Neural cell (in vitro differentiated cells): ENCODE data around the gene VWA7. TPM values are rescaled to one million over a fixed set of nuclear protein-coding genes. Genes with fewer than 3 reads are reported as not detected.

ENCODE experiments used
- H2AFZ ChIP-seq: fragments of 200-600, 300-800 bp; sonication (generic), shearing (Covaris generic); 2 replicates; pipeline ENCODE4 v1.6.0; 2014; ENCODE audit warnings: low read depth, mild to moderate bottlenecking, antibody characterized with exemption, low read length, moderate library complexity
- H3F3A ChIP-seq: fragments of 200-600 bp; shearing (Covaris generic); 2 replicates; pipeline ENCODE4 v1.6.1; 2016; ENCODE audit warnings: mild to moderate bottlenecking, moderate library complexity, mixed read lengths, antibody characterized with exemption, low read length; ENCODE audit not compliant: insufficient read depth, poor library complexity, severe bottlenecking
- H3K27ac ChIP-seq: fragments of 200-600, 300-800 bp; sonication (generic), shearing (Covaris generic); 2 replicates; pipeline ENCODE4 v1.5.1; 2014; ENCODE audit warnings: mild to moderate bottlenecking, low read length, moderate library complexity
- H3K27me3 ChIP-seq: fragments of 300-800, 200-600 bp; sonication (generic), shearing (Covaris generic); 2 replicates; pipeline ENCODE4 v1.6.0; 2014; ENCODE audit warnings: mild to moderate bottlenecking, low read depth, low read length, moderate library complexity; ENCODE audit not compliant: insufficient read depth
- H3K36me3 ChIP-seq: fragments of 300-800, 200-600 bp; sonication (generic), shearing (Covaris generic); 2 replicates; pipeline ENCODE4 v1.5.1; 2014; ENCODE audit warnings: mild to moderate bottlenecking, antibody characterized with exemption, low read length, moderate library complexity; ENCODE audit not compliant: insufficient read depth
- H3K4me2 ChIP-seq: fragments of 300-800, 200-600 bp; sonication (generic), shearing (Covaris generic); 2 replicates; pipeline ENCODE4 v1.6.0; 2014; ENCODE audit warnings: mild to moderate bottlenecking, low read length
- H3K4me3 ChIP-seq: fragments of 300-800, 200-600 bp; sonication (generic), shearing (Covaris generic); 2 replicates; pipeline ENCODE4 v1.5.1; 2014; ENCODE audit warnings: mild to moderate bottlenecking, low read length, moderate library complexity
- H3K79me2 ChIP-seq: fragments of 200-600 bp; shearing (Covaris generic); replicated peaks from 2 replicates; pipeline ENCODE4 v1.6.0; 2014; ENCODE audit warnings: mild to moderate bottlenecking, low read length, moderate library complexity; ENCODE audit not compliant: insufficient read depth
- H3K9ac ChIP-seq: fragments of 300-800, 200-600 bp; sonication (generic), shearing (Covaris generic); 2 replicates; pipeline ENCODE4 v1.6.1; 2016; ENCODE audit warnings: mild to moderate bottlenecking, low read length, mixed read lengths
- H3K9me2 ChIP-seq: fragments of 200-600 bp; shearing (Covaris generic); 2 replicates; pipeline ENCODE4 v1.6.1; 2016; ENCODE audit warnings: mild to moderate bottlenecking, low read length, mixed read lengths; ENCODE audit not compliant: insufficient read depth
- H3K9me3 ChIP-seq: fragments of 200-600, 300-800 bp; sonication (generic), shearing (Covaris generic); 2 replicates; pipeline ENCODE4 v1.6.1; 2016; ENCODE audit warnings: mild to moderate bottlenecking, mixed run types, low read length, moderate library complexity, mixed read lengths
- H4K20me1 ChIP-seq: fragments of 200-600 bp; shearing (Covaris generic); 2 replicates; pipeline ENCODE4 v1.6.1; 2016; ENCODE audit warnings: mild to moderate bottlenecking, mixed run types; ENCODE audit not compliant: insufficient read depth
- CTCF ChIP-seq: fragments of 450-650 bp; IDR thresholded peaks from 2 replicates; pipeline ENCODE4 v1.5.1; 2014; ENCODE audit warnings: antibody characterized with exemption, mild to moderate bottlenecking, moderate library complexity; ENCODE audit not compliant: poor library complexity, severe bottlenecking
- EP300 ChIP-seq: fragments of 450-650 bp; conservative IDR thresholded peaks from 2 replicates; pipeline ENCODE4 v1.6.1; 2014; ENCODE audit warnings: antibody characterized with exemption, mild to moderate bottlenecking, moderate library complexity; ENCODE audit not compliant: poor library complexity, severe bottlenecking
- EZH2 ChIP-seq: fragments of 200-600, 300-800 bp; shearing (Covaris generic), sonication (generic); IDR thresholded peaks from 2 replicates; pipeline ENCODE4 v1.6.1; 2014; ENCODE audit warnings: antibody characterized with exemption, low read length, borderline replicate concordance, mild to moderate bottlenecking; ENCODE audit not compliant: insufficient read depth, poor library complexity, severe bottlenecking
- MXI1 ChIP-seq: fragments of 450-650 bp; conservative IDR thresholded peaks from 2 replicates; pipeline ENCODE4 v1.6.1; 2014; ENCODE audit warnings: antibody characterized with exemption, mild to moderate bottlenecking; ENCODE audit not compliant: poor library complexity, severe bottlenecking
- POLR2AphosphoS5 ChIP-seq: IDR thresholded peaks from 2 replicates; pipeline ENCODE4 v1.6.1; 2012
- RAD21 ChIP-seq: fragments of 450-650 bp; conservative IDR thresholded peaks from 2 replicates; pipeline ENCODE4 v1.6.1; 2014; ENCODE audit warnings: antibody characterized with exemption, mild to moderate bottlenecking, moderate library complexity
- SMC3 ChIP-seq: fragments of 450-650 bp; conservative IDR thresholded peaks from 2 replicates; pipeline ENCODE4 v1.6.1; 2014; ENCODE audit warnings: antibody characterized with exemption, mild to moderate bottlenecking, moderate library complexity; ENCODE audit not compliant: poor library complexity
- TAF1 ChIP-seq: IDR thresholded peaks from 2 replicates; pipeline ENCODE4 v1.6.1; 2012; ENCODE audit warnings: low read depth
- polyA plus RNA-seq: library from polyadenylated mRNA; depleted of rRNA; stranded (reverse); fragments of >200 nt; gene quantifications from 2 replicates; pipeline ENCODE4 v1.2.3, GENCODE V29; 2014
- TF ChIP-seq, protein P1 (sequence below): IDR thresholded peaks from 2 replicates; pipeline ENCODE4 v1.6.1; 2012; ENCODE audit warnings: borderline replicate concordance

VWA7 gene
- polyA plus RNA-seq, 1 donor from 2014 or later, result 5.3 TPM

GRCh38 chr6:31729515-31729978 lies 47.6 kb downstream of the VWA7 start:
- H3K9me3 ChIP-seq, result no peaks in the 10 kb centered on the region
- H3K27ac ChIP-seq, result peak overlapping the region; percentile 76
- peak overlapping the region; percentile 96 for H3K9ac ChIP-seq
- peak overlapping the region; percentile 92 for H3K4me2 ChIP-seq
- H3K9me2 ChIP-seq, result no peaks in the 10 kb centered on the region
- H4K20me1 ChIP-seq, result no peaks in the 10 kb centered on the region
- peaks cover 24% of the 10 kb centered on the region for H3K79me2 ChIP-seq
- peak overlapping the region; percentile 92 for H3K4me3 ChIP-seq
- TF ChIP-seq MXI1 (peak; percentile 52), POLR2AphosphoS5 (no peak), EZH2 (no peak), CTCF (peak; percentile 95), TAF1 (no peak), SMC3 (peak; percentile 80), EP300 (peak; percentile 15), RAD21 (peak; percentile 84)
- TF ChIP-seq, protein P1, sequence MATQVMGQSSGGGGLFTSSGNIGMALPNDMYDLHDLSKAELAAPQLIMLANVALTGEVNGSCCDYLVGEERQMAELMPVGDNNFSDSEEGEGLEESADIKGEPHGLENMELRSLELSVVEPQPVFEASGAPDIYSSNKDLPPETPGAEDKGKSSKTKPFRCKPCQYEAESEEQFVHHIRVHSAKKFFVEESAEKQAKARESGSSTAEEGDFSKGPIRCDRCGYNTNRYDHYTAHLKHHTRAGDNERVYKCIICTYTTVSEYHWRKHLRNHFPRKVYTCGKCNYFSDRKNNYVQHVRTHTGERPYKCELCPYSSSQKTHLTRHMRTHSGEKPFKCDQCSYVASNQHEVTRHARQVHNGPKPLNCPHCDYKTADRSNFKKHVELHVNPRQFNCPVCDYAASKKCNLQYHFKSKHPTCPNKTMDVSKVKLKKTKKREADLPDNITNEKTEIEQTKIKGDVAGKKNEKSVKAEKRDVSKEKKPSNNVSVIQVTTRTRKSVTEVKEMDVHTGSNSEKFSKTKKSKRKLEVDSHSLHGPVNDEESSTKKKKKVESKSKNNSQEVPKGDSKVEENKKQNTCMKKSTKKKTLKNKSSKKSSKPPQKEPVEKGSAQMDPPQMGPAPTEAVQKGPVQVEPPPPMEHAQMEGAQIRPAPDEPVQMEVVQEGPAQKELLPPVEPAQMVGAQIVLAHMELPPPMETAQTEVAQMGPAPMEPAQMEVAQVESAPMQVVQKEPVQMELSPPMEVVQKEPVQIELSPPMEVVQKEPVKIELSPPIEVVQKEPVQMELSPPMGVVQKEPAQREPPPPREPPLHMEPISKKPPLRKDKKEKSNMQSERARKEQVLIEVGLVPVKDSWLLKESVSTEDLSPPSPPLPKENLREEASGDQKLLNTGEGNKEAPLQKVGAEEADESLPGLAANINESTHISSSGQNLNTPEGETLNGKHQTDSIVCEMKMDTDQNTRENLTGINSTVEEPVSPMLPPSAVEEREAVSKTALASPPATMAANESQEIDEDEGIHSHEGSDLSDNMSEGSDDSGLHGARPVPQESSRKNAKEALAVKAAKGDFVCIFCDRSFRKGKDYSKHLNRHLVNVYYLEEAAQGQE, result peak; percentile 0
- peak overlapping the region; percentile 97 for H2AFZ ChIP-seq
- H3K27me3 ChIP-seq, result no peaks in the 10 kb centered on the region
- H3K36me3 ChIP-seq, result no peaks in the 10 kb centered on the region
- no peaks in the 10 kb centered on the region for H3F3A ChIP-seq

- Histone ChIP-seq H3K27me3 (no peaks in the 10 kb centered on the region), H3K27ac (peak within 1 kb of the TSS; percentile 76), H3K4me2 (peak within 1 kb of the TSS; percentile 92), H3K79me2 (peaks cover 24% of the 10 kb centered on the region), H3K9me3 (no peaks in the 10 kb centered on the region), H3K9me2 (no peaks in the 10 kb centered on the region), H3K9ac (peak within 1 kb of the TSS; percentile 96), H2AFZ (peak within 1 kb of the TSS; percentile 97), H4K20me1 (no peaks in the 10 kb centered on the region), H3K4me3 (peak within 1 kb of the TSS; percentile 92), H3F3A (no peaks in the 10 kb centered on the region), H3K36me3 (no peaks in the 10 kb centered on the region)
- TF ChIP-seq EP300, result no peak
- no peak for TF ChIP-seq MXI1
- no peak for TF ChIP-seq RAD21
- TF ChIP-seq TAF1, result no peak
- TF ChIP-seq CTCF, result no peak
- TF ChIP-seq POLR2AphosphoS5, result no peak
These were observed 48.2 kb downstream of the VWA7 start, which contains the start of gene DDAH2 for GRCh38 chr6:31728767-31729514. Gene DDAH2, minus strand, starts transcription at chr6:31729299. Its CDS starts 138 bp downstream, at chr6:31729161.
